Left ventricle myocardium inferior (tissue), 1 donor: ENCODE results near the gene FAM174A. TPM values are rescaled to one million over a fixed set of nuclear protein-coding genes. Genes with fewer than 3 reads are reported as not detected.

Source experiments
- DNase-seq: peaks from one replicate; pipeline ENCODE4 v3.0.0-alpha.2; 2020
- H3K27ac ChIP-seq: fragments of 200-600 bp; replicated peaks from 2 replicates; pipeline ENCODE4 v1.8.0; 2021
- H3K27me3 ChIP-seq: fragments of 200-600 bp; 2 replicates; pipeline ENCODE4 v1.8.0; 2021; ENCODE audit warnings: low read depth
- H3K36me3 ChIP-seq: fragments of 200-600 bp; 2 replicates; pipeline ENCODE4 v1.8.0; 2021
- H3K4me1 ChIP-seq: fragments of 200-600 bp; 2 replicates; pipeline ENCODE4 v1.8.0; 2021
- H3K4me3 ChIP-seq: fragments of 200-600 bp; 2 replicates; pipeline ENCODE4 v1.8.0; 2021; ENCODE audit warnings: mild to moderate bottlenecking, moderate library complexity
- H3K9me3 ChIP-seq: fragments of 200-600 bp; replicated peaks from 2 replicates; pipeline ENCODE4 v1.8.0; 2021
- intact Hi-C: fragments of 100-400 bp; cut with micrococcal nuclease; formaldehyde crosslinking; loops from one replicate; pipeline ENCODE4 v1.11.0; 2022
- total RNA-seq: library from RNA; stranded (reverse); fragmentation: NEBNext Ultra II Directional; extraction: Animal tissue kit (Norgen Biotek cat#: 25700); gene quantifications from one replicate; pipeline ENCODE4 v1.2.1, GENCODE V29; 2021
- TF ChIP-seq, protein P1 (sequence below): fragments of 200-600 bp; IDR thresholded peaks from 2 replicates; pipeline ENCODE4 v1.8.0; 2021; ENCODE audit warnings: antibody characterized with exemption, mild to moderate bottlenecking, borderline replicate concordance
- donor health status: DM: no; HTN: yes; CAD: no; lungs with severe emphysema.

The FAM174A gene
- total RNA-seq, 1 donor from 2014 or later, result 20.6 TPM

DNA sequence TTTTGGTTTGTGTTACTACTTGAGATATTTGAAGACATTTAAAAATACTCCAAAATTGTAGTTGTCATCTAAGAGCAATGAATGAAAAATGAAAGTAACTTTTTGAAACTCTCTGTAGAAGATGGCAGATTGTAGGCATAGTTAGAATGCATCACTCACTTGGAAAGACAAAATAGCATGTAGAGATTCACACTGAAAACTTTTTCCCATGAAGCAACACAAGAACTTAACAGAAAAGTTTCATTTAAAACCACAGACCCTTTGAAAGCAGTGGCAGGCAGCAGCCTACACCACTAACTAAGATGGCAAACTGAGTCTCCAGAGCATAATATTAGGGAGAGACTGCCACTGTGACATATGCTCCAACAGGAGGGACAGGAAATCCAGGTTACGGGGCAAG, 18.9 kb upstream of the FAM174A start:
- intact Hi-C loops, result no loop called here
- H3K4me3 ChIP-seq, result no peak overlapping the region
- peaks cover 6% of the 10 kb centered on the region for H3K36me3 ChIP-seq
- H3K27me3 ChIP-seq, result no peaks in the 10 kb centered on the region
- no peaks in the 10 kb centered on the region for H3K4me1 ChIP-seq
- no peak overlapping the region for H3K27ac ChIP-seq
- no peak for DNase-seq
- H3K9me3 ChIP-seq, result peaks cover 34% of the 10 kb centered on the region
- TF ChIP-seq, protein P1, sequence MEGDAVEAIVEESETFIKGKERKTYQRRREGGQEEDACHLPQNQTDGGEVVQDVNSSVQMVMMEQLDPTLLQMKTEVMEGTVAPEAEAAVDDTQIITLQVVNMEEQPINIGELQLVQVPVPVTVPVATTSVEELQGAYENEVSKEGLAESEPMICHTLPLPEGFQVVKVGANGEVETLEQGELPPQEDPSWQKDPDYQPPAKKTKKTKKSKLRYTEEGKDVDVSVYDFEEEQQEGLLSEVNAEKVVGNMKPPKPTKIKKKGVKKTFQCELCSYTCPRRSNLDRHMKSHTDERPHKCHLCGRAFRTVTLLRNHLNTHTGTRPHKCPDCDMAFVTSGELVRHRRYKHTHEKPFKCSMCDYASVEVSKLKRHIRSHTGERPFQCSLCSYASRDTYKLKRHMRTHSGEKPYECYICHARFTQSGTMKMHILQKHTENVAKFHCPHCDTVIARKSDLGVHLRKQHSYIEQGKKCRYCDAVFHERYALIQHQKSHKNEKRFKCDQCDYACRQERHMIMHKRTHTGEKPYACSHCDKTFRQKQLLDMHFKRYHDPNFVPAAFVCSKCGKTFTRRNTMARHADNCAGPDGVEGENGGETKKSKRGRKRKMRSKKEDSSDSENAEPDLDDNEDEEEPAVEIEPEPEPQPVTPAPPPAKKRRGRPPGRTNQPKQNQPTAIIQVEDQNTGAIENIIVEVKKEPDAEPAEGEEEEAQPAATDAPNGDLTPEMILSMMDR, result no peak

DNA sequence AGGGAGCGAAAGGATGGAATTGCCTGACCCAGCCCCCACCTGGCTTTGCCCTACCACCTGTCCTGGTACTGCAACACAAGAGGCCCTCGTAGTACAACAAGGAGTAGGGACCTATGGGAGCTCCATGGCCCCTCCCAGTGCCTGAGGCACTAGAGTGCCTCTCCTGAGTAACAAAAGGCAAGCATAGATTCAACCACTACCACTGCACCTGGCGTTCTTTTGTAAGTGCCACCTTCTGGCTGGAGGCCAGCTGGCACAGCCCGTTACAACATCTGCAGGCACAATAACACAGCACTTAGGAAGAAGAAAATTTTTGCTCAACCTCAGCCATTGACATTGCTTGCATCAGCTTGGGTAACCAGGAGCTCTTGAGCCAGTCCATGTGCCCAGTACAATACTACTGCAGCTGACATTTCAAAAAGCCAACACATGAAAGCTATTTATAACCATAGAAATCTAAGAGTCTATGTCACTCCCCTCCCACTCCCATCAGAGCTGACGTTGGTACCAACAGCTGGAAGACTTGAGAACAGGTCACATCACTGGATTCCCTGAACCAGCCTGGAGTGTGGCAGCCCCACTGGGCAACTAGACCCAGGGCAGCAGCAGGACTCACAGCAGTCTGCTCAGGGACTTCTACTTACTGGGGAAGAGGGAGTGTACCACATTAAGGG, 17.7 kb upstream of the FAM174A start:
- TF ChIP-seq, protein P1, result no peak
- peaks cover 34% of the 10 kb centered on the region for H3K9me3 ChIP-seq
- DNase-seq, result no peak
- H3K4me1 ChIP-seq, result no peaks in the 10 kb centered on the region
- intact Hi-C loops, result no loop called here
- H3K36me3 ChIP-seq, result peaks cover 6% of the 10 kb centered on the region
- no peak overlapping the region for H3K4me3 ChIP-seq
- H3K27me3 ChIP-seq, result no peaks in the 10 kb centered on the region
- H3K27ac ChIP-seq, result no peak overlapping the region

DNA sequence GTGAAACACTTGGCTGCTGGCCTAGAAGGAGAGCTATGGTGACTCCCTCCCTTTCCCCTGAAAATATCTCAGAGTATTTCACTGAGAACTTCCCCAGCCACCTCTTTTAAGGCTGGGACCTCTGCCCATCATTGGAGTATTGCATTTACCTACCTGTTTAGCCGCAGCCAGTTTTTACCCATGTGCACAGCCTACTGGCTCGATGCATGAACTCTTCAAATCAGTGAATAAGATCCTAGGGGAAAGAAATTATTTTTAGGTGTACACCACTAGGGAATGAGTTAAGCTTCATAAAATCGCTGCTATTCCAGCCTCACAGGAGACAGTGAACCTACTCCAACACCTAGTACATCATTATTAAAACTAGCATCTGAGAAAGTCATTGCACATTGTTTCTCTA, 16.8 kb upstream of the FAM174A start:
- TF ChIP-seq, protein P1, result no peak
- H3K27ac ChIP-seq, result no peak overlapping the region
- no peaks in the 10 kb centered on the region for H3K27me3 ChIP-seq
- DNase-seq, result no peak
- H3K36me3 ChIP-seq, result peaks cover 6% of the 10 kb centered on the region
- peaks cover 34% of the 10 kb centered on the region for H3K9me3 ChIP-seq
- no peaks in the 10 kb centered on the region for H3K4me1 ChIP-seq
- no peak overlapping the region for H3K4me3 ChIP-seq
- intact Hi-C loops, result no loop called here

DNA sequence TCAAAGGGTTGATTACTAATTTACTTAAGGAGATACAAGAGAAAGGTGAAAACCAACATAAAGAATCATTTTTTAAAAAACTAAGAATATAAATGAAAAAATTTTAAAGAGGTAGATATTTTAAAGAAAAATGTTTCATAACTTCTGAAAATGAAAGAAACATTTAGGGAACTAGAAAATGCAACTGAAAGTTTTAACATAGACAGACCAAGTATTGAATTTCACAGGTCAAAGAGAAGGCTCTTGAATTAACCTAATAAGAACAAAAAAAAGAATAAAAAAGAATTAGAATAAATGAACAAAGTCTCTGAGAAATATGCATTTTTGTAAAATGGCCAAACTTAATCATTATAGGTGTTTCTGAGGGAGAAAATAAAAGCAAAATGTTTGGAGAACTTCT, 16.1 kb upstream of the FAM174A start:
- TF ChIP-seq, protein P1, result no peak
- intact Hi-C loops, result no loop called here

DNA sequence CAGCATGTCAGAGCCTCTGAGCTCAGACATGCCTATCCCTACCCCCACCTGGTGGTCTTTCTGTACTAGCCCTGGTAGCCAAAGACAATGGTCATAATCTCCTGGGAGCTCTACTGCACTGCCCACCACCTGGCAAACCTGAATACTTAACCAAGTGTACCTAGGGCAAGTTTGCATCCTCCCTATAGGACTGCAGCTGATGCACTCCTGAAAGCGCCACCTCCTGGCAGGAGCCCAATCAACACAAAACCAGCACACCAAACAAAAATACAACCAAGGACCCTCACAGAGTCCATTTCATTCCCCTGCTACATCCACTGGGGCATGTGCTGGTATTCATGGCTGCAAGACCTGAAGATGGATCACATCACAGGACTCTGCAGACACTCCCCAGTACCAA, 14.8 kb upstream of the FAM174A start:
- Histone ChIP-seq H3K4me1 (no peaks in the 10 kb centered on the region), H3K9me3 (peaks cover 38% of the 10 kb centered on the region)
- TF ChIP-seq, protein P1, result no peak

More for the DNA sequence above, 16.1 kb upstream of the FAM174A start:
- Histone ChIP-seq H3K27ac (no peak overlapping the region), H3K9me3 (peaks cover 34% of the 10 kb centered on the region), H3K27me3 (no peaks in the 10 kb centered on the region), H3K4me3 (no peak overlapping the region), H3K36me3 (peaks cover 6% of the 10 kb centered on the region), H3K4me1 (no peaks in the 10 kb centered on the region)
- no peak for DNase-seq

More for the DNA sequence above, 14.8 kb upstream of the FAM174A start:
- Histone ChIP-seq H3K27ac (no peak overlapping the region), H3K36me3 (peaks cover 6% of the 10 kb centered on the region), H3K27me3 (no peaks in the 10 kb centered on the region), H3K4me3 (no peak overlapping the region)
- DNase-seq, result no peak
- intact Hi-C loops, result no loop called here
